MCF 10A (cell line): ENCODE results near the gene LGALS3BP. TPM values are rescaled to one million over a fixed set of nuclear protein-coding genes. Genes with fewer than 3 reads are reported as not detected.

ENCODE experiments used
- BruUV-seq: library from RNA; stranded (reverse); fragments of 400-500 nt; replicated peaks from 2 replicates; lab custom pipeline; 2021; lab: Mats Ljungman, UMichigan
- CTCF ChIA-PET: fragments of 300-600 bp; sonication (Branson Sonifier 250); formaldehyde crosslinking; extraction: SDS; loops from one replicate; lab custom pipeline; 2021; ENCODE audit warnings: antibody characterized with exemption, inconsistent platforms; lab: Yijun Ruan, JAX
- POLR2A ChIA-PET: fragments of 300-600, 350-650 bp; sonication (Branson Sonifier 250); formaldehyde crosslinking; extraction: SDS; loops from one replicate; lab custom pipeline; 2020; ENCODE audit warnings: antibody characterized with exemption, inconsistent platforms; lab: Yijun Ruan, JAX
- DNase-seq: peaks from one replicate; pipeline ENCODE4 v3.0.0-alpha.2; 2018; ENCODE audit not compliant: unreplicated experiment
- H3K27ac Mint-ChIP-seq: one replicate; pipeline ENCODE4 v1.8.0; 2022; ENCODE audit warnings: mild to moderate bottlenecking, low read depth, mixed read lengths; ENCODE audit not compliant: unreplicated experiment
- H3K27me3 Mint-ChIP-seq: one replicate; pipeline ENCODE4 v1.8.0; 2022; ENCODE audit warnings: mixed read lengths; ENCODE audit not compliant: insufficient read depth, unreplicated experiment
- H3K36me3 Mint-ChIP-seq: one replicate; pipeline ENCODE4 v1.8.0; 2022; ENCODE audit warnings: mild to moderate bottlenecking, moderate library complexity, mixed read lengths; ENCODE audit not compliant: insufficient read depth, unreplicated experiment
- H3K4me1 Mint-ChIP-seq: one replicate; pipeline ENCODE4 v1.8.0; 2022; ENCODE audit warnings: mixed read lengths; ENCODE audit not compliant: insufficient read depth, unreplicated experiment
- H3K4me3 Mint-ChIP-seq: one replicate; pipeline ENCODE4 v1.8.0; 2022; ENCODE audit warnings: mild to moderate bottlenecking, moderate library complexity, mixed read lengths; ENCODE audit not compliant: unreplicated experiment
- H3K9me3 Mint-ChIP-seq: one replicate; pipeline ENCODE4 v1.8.0; 2022; ENCODE audit warnings: mixed read lengths; ENCODE audit not compliant: unreplicated experiment
- CTCF ChIP-seq: fragments of 200-600 bp; IDR thresholded peaks from one replicate; pipeline ENCODE4 v1.8.0; 2022; ENCODE audit warnings: antibody characterized with exemption, mild to moderate bottlenecking; ENCODE audit not compliant: unreplicated experiment
- intact Hi-C: fragments of 100-400 bp; cut with micrococcal nuclease; formaldehyde crosslinking; loops from 2 replicates; pipeline ENCODE4 v1.14.1; 2022
- total RNA-seq: library from RNA; stranded (reverse); gene quantifications from 2 replicates; pipeline ENCODE4 v1.2.3, GENCODE V29; 2022

Gene LGALS3BP
- total RNA-seq, 1 experiment from 2014 or later, result 58.0 TPM

GRCh38 chr17:78929908-78930775 is 49.6 kb downstream of the LGALS3BP start:
- intact Hi-C loops, result no loop called here
- no peak for TF ChIP-seq CTCF
- ChIA-PET POLR2A (interaction anchor here (0.6 kb wide), 1 partner anchor 130 kb away, joined by 3 read pairs; no protein-coding TSS in a partner anchor), CTCF (interaction anchor here (0.7 kb wide), 1 partner anchor 1247 kb away, joined by 5 read pairs; no protein-coding TSS in a partner anchor)
- Mint-ChIP-seq H3K9me3 (no peaks in the 10 kb centered on the region), H3K27me3 (no peaks in the 10 kb centered on the region), H3K4me1 (peaks cover 20% of the 10 kb centered on the region), H3K4me3 (no peak overlapping the region), H3K27ac (no peak overlapping the region), H3K36me3 (no peaks in the 10 kb centered on the region)
- BruUV-seq, result no TSS peak
- DNase-seq, result no peak

GRCh38 chr17:78925662-78926555 is 53.8 kb downstream of the LGALS3BP start:
- intact Hi-C loops, result no loop called here
- CTCF ChIA-PET, result no interaction called here
- Mint-ChIP-seq H3K27ac (no peak overlapping the region), H3K36me3 (no peaks in the 10 kb centered on the region), H3K4me3 (peak overlapping the region; percentile 73), H3K9me3 (no peaks in the 10 kb centered on the region), H3K27me3 (no peaks in the 10 kb centered on the region), H3K4me1 (peaks cover 7% of the 10 kb centered on the region)
- BruUV-seq, result no TSS peak
- POLR2A ChIA-PET, result no interaction called here
- no peak for TF ChIP-seq CTCF
- no peak for DNase-seq

- H3K27me3 Mint-ChIP-seq, result no peaks in the 10 kb centered on the region
Measured at GRCh38 chr17:78925234-78925633, 54.5 kb downstream of the LGALS3BP start, which contains the start of gene TIMP2. Gene TIMP2, minus strand, starts transcription at chr17:78925387. Its CDS starts 299 bp downstream, at chr17:78925088.

More at GRCh38 chr17:78925234-78925633, 54.5 kb downstream of the LGALS3BP start, which contains the start of gene TIMP2:
- TF ChIP-seq CTCF, result peak; percentile 25
- no peaks in the 10 kb centered on the region for H3K9me3 Mint-ChIP-seq
- peak; percentile 66 for DNase-seq
- H3K27ac Mint-ChIP-seq, result no peak within 1 kb of the TSS
- peaks cover 12% of the 10 kb centered on the region for H3K4me1 Mint-ChIP-seq
- intact Hi-C loops, result no loop called here
- POLR2A ChIA-PET, result interaction anchor here (3.3 kb wide), 1 partner anchor 9 kb away, joined by 14 read pairs; no protein-coding TSS in a partner anchor
- peak within 1 kb of the TSS; percentile 73 for H3K4me3 Mint-ChIP-seq
- no TSS peak for BruUV-seq
- H3K36me3 Mint-ChIP-seq, result no peaks in the 10 kb centered on the region
- CTCF ChIA-PET, result no interaction called here
